Measurements from ENCODE around the gene DDRGK1. TPM values are rescaled to one million over a fixed set of nuclear protein-coding genes. Genes with fewer than 3 reads are reported as not detected.

Gene DDRGK1
- total and polyA plus RNA-seq, 2 experiments from 2014 or later: 48.1 to 107 TPM

DNA sequence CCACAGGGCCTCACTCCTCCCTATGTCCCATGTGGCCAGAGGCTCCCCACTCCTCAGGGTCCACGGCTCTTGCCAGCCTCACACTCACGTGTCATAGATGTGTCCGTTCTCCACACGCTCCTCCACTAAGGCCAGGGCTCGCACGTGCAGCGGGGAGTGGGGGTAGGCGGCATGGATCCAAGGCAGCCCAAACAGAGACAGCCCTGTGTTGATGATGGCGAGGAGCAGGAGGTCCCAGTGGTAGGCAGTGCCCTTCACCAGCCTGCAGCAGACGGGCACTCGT is 24.2 kb upstream of the DDRGK1 start:
- H3K36me3 ChIP-seq: no peaks in the 10 kb centered on the region
- H3K4me1 ChIP-seq (ENCODE audit: low read depth): no peaks in the 10 kb centered on the region
- TF ChIP-seq, protein P1, sequence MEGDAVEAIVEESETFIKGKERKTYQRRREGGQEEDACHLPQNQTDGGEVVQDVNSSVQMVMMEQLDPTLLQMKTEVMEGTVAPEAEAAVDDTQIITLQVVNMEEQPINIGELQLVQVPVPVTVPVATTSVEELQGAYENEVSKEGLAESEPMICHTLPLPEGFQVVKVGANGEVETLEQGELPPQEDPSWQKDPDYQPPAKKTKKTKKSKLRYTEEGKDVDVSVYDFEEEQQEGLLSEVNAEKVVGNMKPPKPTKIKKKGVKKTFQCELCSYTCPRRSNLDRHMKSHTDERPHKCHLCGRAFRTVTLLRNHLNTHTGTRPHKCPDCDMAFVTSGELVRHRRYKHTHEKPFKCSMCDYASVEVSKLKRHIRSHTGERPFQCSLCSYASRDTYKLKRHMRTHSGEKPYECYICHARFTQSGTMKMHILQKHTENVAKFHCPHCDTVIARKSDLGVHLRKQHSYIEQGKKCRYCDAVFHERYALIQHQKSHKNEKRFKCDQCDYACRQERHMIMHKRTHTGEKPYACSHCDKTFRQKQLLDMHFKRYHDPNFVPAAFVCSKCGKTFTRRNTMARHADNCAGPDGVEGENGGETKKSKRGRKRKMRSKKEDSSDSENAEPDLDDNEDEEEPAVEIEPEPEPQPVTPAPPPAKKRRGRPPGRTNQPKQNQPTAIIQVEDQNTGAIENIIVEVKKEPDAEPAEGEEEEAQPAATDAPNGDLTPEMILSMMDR (IDR thresholded peaks at IDR 0.05; ENCODE audit: low read depth, low read length): no peak
- no peaks in the 10 kb centered on the region for H3K9me3 ChIP-seq (ENCODE audit: low read depth)
- no peak for DNase-seq (ENCODE audit: low read depth in 1 of 2, low spot score in 1 of 2)
- no peak overlapping the region for H3K27ac ChIP-seq
- no peaks in the 10 kb centered on the region for H3K27me3 ChIP-seq
- H3K4me3 ChIP-seq: no peak overlapping the region

DNA sequence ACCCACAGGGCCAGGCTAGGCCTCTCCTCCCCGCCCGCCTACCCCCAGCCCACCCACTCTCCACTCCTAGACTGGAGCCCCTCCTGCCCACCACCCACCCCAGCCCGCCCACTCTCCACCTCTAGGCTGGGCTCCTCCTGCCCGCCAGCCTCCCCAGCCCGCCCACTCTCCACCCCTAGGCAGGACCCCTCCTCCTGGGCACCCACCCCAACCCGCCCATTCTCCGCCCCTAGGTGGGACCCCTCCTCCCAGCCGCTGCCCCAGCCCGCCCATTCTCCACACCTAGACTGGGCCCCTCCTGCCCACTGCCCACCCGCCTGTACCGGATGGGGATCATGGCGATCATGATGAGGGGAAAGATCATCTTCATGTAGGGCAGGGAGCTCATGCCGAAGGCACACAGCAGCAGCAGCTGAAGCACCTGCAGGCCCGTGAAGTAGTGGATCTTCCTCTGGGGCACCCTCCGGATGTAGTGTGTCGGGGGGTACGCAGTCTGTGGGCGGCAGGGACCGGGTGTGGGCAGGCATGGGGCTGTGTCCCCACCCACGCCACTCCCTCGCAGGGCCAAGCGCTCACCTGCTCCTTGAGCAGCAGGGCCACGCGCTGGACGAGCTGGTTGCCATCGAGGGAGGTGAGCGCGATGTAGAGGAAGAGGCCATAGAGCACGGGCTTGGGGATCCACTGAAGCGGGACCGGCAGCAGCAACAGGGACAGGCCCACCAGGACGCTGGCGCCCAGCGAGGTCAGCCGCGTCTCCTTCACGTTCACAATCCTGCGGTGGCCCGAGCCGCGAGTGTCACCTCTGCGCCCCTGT is 23.7 kb upstream of the DDRGK1 start:
- H3K27ac ChIP-seq: no peak overlapping the region
- no peaks in the 10 kb centered on the region for H3K4me1 ChIP-seq (ENCODE audit: low read depth)
- no peak for DNase-seq (ENCODE audit: low read depth in 1 of 2, low spot score in 1 of 2)
- H3K4me3 ChIP-seq: no peak overlapping the region
- H3K9me3 ChIP-seq (ENCODE audit: low read depth): no peaks in the 10 kb centered on the region
- H3K36me3 ChIP-seq: no peaks in the 10 kb centered on the region
- TF ChIP-seq, protein P1 (IDR thresholded peaks at IDR 0.05; ENCODE audit: low read depth, low read length): no peak
- no peaks in the 10 kb centered on the region for H3K27me3 ChIP-seq

DNA sequence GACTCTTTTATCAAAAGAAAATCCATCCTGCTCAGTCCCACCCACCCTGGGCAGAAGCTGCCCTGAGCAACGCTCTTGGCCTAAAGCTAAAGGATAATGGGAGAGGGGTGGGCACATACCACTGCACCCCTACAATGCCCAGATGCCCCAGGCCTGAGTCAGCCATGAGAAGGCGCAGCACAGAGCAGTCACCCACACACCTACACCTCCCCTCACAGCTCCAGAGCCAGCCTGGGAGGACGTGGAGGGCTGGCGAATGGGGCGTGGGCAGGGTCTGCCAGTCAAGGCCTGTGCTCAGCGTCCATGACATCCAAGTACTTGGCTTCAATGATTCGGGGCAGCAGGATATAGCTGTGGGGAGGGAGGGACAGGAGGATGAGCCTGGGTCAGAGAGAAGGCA is 23.0 kb upstream of the DDRGK1 start:
- Histone ChIP-seq H3K36me3 (no peaks in the 10 kb centered on the region), H3K4me1 (ENCODE audit: low read depth) (no peaks in the 10 kb centered on the region), H3K4me3 (no peak overlapping the region), H3K9me3 (ENCODE audit: low read depth) (no peaks in the 10 kb centered on the region), H3K27me3 (no peaks in the 10 kb centered on the region), H3K27ac (no peak overlapping the region)
- TF ChIP-seq, protein P1 (IDR thresholded peaks at IDR 0.05; ENCODE audit: low read depth, low read length): no peak
- no peak for DNase-seq (ENCODE audit: low read depth in 1 of 2, low spot score in 1 of 2)

DNA sequence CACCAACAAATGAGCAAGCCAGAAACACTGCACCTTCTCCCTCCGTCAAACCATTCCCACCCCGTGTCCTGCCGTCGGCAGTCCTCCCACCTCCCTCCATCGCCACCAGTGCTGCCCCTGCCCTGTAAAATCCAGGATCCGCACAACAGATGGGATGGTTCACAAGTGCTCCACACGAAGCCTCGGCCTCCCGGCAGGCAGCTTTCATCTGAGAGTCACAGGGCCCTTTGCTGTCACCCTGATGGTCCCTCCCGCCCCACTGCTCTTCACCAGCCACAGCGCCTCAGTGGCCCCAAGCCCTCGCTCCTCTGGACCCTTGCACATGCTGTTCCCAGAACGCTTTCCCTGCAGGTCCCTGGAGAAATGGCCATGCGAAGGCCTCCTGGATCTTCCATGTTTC is 22.4 kb upstream of the DDRGK1 start:
- H3K4me1 ChIP-seq (ENCODE audit: low read depth): no peaks in the 10 kb centered on the region
- DNase-seq (ENCODE audit: low read depth in 1 of 2, low spot score in 1 of 2): no peak
- no peaks in the 10 kb centered on the region for H3K36me3 ChIP-seq
- TF ChIP-seq, protein P1 (IDR thresholded peaks at IDR 0.05; ENCODE audit: low read depth, low read length): no peak
- H3K27me3 ChIP-seq: no peaks in the 10 kb centered on the region
- no peaks in the 10 kb centered on the region for H3K9me3 ChIP-seq (ENCODE audit: low read depth)
- no peak overlapping the region for H3K4me3 ChIP-seq
- no peak overlapping the region for H3K27ac ChIP-seq

DNA sequence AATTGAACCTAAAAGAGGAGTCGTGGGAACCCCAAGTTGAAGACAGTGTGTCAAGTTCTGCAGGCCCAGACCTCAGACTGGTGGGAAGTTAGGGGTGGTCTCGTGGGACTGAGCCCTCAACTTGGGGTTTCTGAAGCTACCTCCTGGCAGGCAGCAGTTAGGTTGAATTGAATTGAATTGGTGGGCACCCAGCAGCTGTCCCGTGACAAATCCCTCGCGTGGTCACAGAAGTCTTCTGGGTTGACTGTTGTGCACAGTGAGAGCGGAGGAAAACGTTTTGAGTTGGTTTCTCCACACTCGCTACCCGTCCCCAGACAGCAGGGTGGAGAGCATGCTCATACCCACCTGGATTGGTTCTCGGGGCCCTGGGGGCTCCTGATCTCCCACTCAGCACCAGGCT is 21.6 kb upstream of the DDRGK1 start:
- TF ChIP-seq, protein P1 (IDR thresholded peaks at IDR 0.05; ENCODE audit: low read depth, low read length): no peak
- Histone ChIP-seq H3K4me1 (ENCODE audit: low read depth) (no peaks in the 10 kb centered on the region), H3K36me3 (no peaks in the 10 kb centered on the region)

More for the DNA sequence above, 21.6 kb upstream of the DDRGK1 start:
- Histone ChIP-seq H3K9me3 (ENCODE audit: low read depth) (no peaks in the 10 kb centered on the region), H3K4me3 (no peak overlapping the region), H3K27ac (no peak overlapping the region), H3K27me3 (no peaks in the 10 kb centered on the region)
- DNase-seq (ENCODE audit: low read depth in 1 of 2, low spot score in 1 of 2): no peak

Data from cardiac muscle cell (in vitro differentiated cells and primary cell).